Left cardiac atrium (tissue), 4 donors: ENCODE results near the gene SPIRE2. TPM values are rescaled to one million over a fixed set of nuclear protein-coding genes. Genes with fewer than 3 reads are reported as not detected.

Experiments used
- ATAC-seq, 2 donors: fragments of 200-7000 bp; cut with Tn5 transposase; one replicate each; pipeline ENCODE4 v1.9.1; 2020; ENCODE audit warnings: mild to moderate bottlenecking in 2 of 2, moderate library complexity in 2 of 2
- DNase-seq: peaks from one replicate; pipeline ENCODE4 v3.0.0-alpha.2; 2020
- intact Hi-C, 2 donors: fragments of 100-400 bp; cut with DNase I; formaldehyde crosslinking; loops; one replicate each; pipeline versions ENCODE4 v1.14.1 to v1.15.1; 2022 to 2023
- total RNA-seq, 2 donors: library from RNA; stranded (reverse); fragmentation: NEBNext Ultra II Directional; extraction: Animal tissue kit (Norgen Biotek cat#: 25700); gene quantifications; one replicate each; pipeline ENCODE4 v1.2.1, GENCODE V29; 2021
- donor health status: DM: no; HTN: yes; CAD: no.
- donor health status: DM: no; HTN: yes; CAD: no; lungs with severe emphysema.
- donor health status: DM: yes; HTN: yes; CAD: no.
- donor health status: Dilated cardiomyopathy.

SPIRE2 gene
- total RNA-seq, 2 donors from 2014 or later: 1.2 to 2.0 TPM

- DNase-seq (no peak), ATAC-seq (no peak)
- intact Hi-C loops: no loop called here
Observed at GRCh38 chr16:89880477-89881367, 52.4 kb downstream of the SPIRE2 start.

GRCh38 chr16:89881368-89881730 is 53.1 kb downstream of the SPIRE2 start:
- intact Hi-C loops: no loop called here
- ATAC-seq (no peak), DNase-seq (no peak)

- ATAC-seq (no peak), DNase-seq (no peak)
- intact Hi-C loops: no loop called here
Observed at GRCh38 chr16:89883346-89884040, 55.2 kb downstream of the SPIRE2 start.

GRCh38 chr16:89884041-89884421 is 55.8 kb downstream of the SPIRE2 start:
- ATAC-seq (peak in 1 of 2 donors; percentile 15), DNase-seq (no peak)
- intact Hi-C loops: no loop called here

- no peak for DNase-seq
- intact Hi-C loops: no loop called here
Observed at GRCh38 chr16:89887243-89887642, 59.0 kb downstream of the SPIRE2 start.

GRCh38 chr16:89890200-89890599 is 61.9 kb downstream of the SPIRE2 start:
- ATAC-seq (no peak), DNase-seq (no peak)

More at GRCh38 chr16:89887243-89887642, 59.0 kb downstream of the SPIRE2 start:
- no peak for ATAC-seq

GRCh38 chr16:89890886-89891657 is 62.8 kb downstream of the SPIRE2 start:
- ATAC-seq: peak in 1 of 2 donors; percentile 40
- intact Hi-C loops: no loop called here
- no peak for DNase-seq

More at GRCh38 chr16:89890200-89890599, 61.9 kb downstream of the SPIRE2 start:
- intact Hi-C loops: no loop called here

DNA sequence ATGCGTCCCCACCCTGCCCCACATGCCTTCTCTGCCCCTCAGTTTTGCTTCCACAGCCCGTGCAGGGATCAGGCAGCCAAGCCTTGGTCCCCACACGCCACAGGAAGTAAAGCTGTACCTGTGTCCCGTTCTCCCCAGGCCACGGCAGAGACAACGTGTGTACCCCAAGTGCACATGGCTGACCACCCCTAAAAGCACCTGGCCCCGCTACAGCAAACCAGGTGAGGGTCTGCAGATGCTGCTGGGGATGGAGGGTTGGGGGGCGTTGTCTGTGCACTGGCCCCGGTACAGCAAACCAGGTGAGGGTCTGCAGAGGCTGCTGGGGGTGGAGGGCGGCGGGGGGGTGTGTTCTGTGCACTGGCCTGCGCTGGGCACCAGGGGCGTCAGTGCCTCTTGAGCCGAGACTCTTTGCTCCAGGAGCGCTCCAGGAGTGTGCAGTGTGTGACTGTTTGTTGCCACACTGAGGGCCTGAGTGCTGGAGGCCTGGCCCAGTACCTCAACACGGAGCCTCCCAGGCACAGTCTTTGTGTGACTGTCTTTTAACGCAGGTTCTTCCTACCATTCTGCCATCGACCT is 63.9 kb downstream of the SPIRE2 start:
- peak in 1 of 2 donors; percentile 9 for ATAC-seq
- intact Hi-C loops: no loop called here
- no peak for DNase-seq

GRCh38 chr16:89892635-89893034 is 64.4 kb downstream of the SPIRE2 start:
- DNase-seq (no peak), ATAC-seq (no peak)
- intact Hi-C loops: no loop called here

- ATAC-seq (peak in 1 of 2 donors; percentile 6), DNase-seq (no peak)
- intact Hi-C loops: no loop called here
Observed at GRCh38 chr16:89893642-89894548, 65.6 kb downstream of the SPIRE2 start.

- DNase-seq (no peak), ATAC-seq (no peak)
- intact Hi-C loops: no loop called here
Observed at GRCh38 chr16:89895482-89896250, 67.4 kb downstream of the SPIRE2 start.

GRCh38 chr16:89897204-89897603 is 68.9 kb downstream of the SPIRE2 start:
- no peak for ATAC-seq
- intact Hi-C loops: no loop called here
- DNase-seq: no peak

GRCh38 chr16:89898201-89898967 is 70.1 kb downstream of the SPIRE2 start:
- intact Hi-C loops: no loop called here
- DNase-seq (no peak), ATAC-seq (peak in 1 of 2 donors; percentile 63)

DNA sequence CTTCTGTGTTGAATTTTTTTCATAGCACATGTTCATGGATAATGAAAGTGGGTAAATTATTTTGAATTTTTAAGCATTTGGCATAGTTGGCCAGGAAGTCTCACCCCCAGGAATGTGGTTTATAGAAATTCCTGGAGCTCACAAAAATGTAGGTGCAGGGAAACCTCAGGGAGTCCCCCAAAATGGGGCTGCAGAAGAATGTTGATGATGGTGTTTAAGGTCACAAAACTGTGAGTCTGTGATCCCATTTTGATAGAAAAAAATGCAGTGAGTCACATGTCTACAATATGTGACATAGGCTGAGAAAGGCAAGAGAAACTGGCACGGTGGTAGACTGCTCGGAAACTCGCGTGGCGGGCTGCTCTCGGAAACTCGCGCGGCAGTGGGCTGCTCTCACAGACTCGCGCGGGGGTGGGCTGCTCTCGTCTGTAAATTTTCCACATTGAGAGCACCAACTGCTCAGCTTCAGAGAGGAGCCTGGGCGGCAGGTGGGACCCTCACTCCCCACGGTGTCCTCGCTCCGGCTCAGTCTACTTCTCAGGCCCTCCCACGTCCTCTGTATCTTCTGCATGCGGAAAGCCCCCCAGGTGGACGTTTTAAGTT is 71.7 kb downstream of the SPIRE2 start:
- intact Hi-C loops: no loop called here
- DNase-seq (no peak), ATAC-seq (no peak)

GRCh38 chr16:89900885-89901284 is 72.6 kb downstream of the SPIRE2 start:
- DNase-seq: no peak
- intact Hi-C loops: no loop called here
- no peak for ATAC-seq

- DNase-seq: no peak
- intact Hi-C loops: no loop called here
- ATAC-seq: no peak
Observed at GRCh38 chr16:89902980-89903379, 74.7 kb downstream of the SPIRE2 start.
